Measurements from ENCODE around the gene MAGEA9B.
"Not testable (repeated sequence)": the region's sequence is repeated elsewhere in the genome, so short reads cannot be mapped to it uniquely, and the experiment has no call there.

DNA sequence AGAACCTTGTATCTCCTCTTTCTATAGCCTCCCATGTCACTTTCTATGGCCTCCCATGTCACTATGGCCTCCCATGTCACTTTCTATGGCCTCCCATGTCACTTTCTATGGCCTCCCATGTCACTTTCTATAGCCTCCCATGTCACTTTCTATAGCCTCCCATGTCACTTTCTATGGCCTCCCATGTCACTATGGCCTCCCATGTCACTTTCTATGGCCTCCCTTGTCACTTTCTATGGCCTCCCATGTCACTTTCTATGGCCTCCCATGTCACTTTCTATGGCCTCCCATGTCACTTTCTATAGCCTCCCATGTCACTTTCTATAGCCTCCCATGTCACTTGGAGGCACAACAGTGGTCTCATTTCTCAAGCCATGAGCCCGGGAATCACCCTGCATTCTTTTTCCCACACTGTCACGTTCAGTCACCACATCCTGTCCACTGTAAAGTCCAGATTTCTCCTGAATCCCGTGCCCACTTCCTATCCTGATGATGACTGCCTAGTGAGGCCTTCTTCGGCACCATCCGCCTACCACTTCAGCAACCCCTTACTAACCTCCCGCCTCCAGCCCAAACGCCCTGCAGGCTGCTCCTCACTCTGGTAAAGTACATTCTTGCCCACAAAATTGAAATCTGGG, 18.1 kb upstream of the MAGEA9B start:
- TF ChIP-seq, protein P1, sequence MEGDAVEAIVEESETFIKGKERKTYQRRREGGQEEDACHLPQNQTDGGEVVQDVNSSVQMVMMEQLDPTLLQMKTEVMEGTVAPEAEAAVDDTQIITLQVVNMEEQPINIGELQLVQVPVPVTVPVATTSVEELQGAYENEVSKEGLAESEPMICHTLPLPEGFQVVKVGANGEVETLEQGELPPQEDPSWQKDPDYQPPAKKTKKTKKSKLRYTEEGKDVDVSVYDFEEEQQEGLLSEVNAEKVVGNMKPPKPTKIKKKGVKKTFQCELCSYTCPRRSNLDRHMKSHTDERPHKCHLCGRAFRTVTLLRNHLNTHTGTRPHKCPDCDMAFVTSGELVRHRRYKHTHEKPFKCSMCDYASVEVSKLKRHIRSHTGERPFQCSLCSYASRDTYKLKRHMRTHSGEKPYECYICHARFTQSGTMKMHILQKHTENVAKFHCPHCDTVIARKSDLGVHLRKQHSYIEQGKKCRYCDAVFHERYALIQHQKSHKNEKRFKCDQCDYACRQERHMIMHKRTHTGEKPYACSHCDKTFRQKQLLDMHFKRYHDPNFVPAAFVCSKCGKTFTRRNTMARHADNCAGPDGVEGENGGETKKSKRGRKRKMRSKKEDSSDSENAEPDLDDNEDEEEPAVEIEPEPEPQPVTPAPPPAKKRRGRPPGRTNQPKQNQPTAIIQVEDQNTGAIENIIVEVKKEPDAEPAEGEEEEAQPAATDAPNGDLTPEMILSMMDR (conservative IDR thresholded peaks at IDR 0.05; ENCODE audit: low read depth, low read length) = not testable (repeated sequence)
- TF ChIP-seq EZH2 (IDR thresholded peaks at IDR 0.05; ENCODE audit: low read length, unreplicated experiment); EZH2phosphoT487 (IDR thresholded peaks at IDR 0.05; ENCODE audit: borderline replicate concordance, low read length): not testable (repeated sequence)

All from PC-3 (cell line).